HG02610 (cell line): ENCODE results near the gene DPF3.

Source experiments
- ATAC-seq: cut with Tn5 transposase; IDR thresholded peaks from one replicate; pipeline ENCODE4 v1.9.1; 2021; ENCODE audit warnings: mild to moderate bottlenecking, moderate library complexity; ENCODE audit not compliant: unreplicated experiment

DPF3 gene

GRCh38 chr14:72904840-72905561 is 11.1 kb upstream of the DPF3 start:
- no peak for ATAC-seq

GRCh38 chr14:72904218-72904617 is 10.3 kb upstream of the DPF3 start:
- no peak for ATAC-seq

- no peak for ATAC-seq
Observed at GRCh38 chr14:72903716-72904115, 9.8 kb upstream of the DPF3 start.

- ATAC-seq: no peak
Observed at GRCh38 chr14:72902801-72903530, 9.1 kb upstream of the DPF3 start.

- no peak for ATAC-seq
Observed at GRCh38 chr14:72901361-72901760, 7.5 kb upstream of the DPF3 start.

GRCh38 chr14:72898448-72898847 is 4.5 kb upstream of the DPF3 start:
- ATAC-seq: no peak

- no peak for ATAC-seq
Observed at GRCh38 chr14:72894623-72895378, 900 bp upstream of the DPF3 start.

- ATAC-seq: no peak
Observed at GRCh38 chr14:72894323-72894622, 372 bp upstream of the DPF3 start.

GRCh38 chr14:72892879-72893635 is 844 bp downstream of the DPF3 start:
- no peak for ATAC-seq

- ATAC-seq: no peak
Observed at GRCh38 chr14:72892103-72892878, 1.6 kb downstream of the DPF3 start.

GRCh38 chr14:72891666-72892102 is 2.2 kb downstream of the DPF3 start:
- ATAC-seq: no peak

- ATAC-seq: no peak
Observed at GRCh38 chr14:72889366-72889765, 4.5 kb downstream of the DPF3 start.

- no peak for ATAC-seq
Observed at GRCh38 chr14:72888636-72889201, 5.2 kb downstream of the DPF3 start.

- ATAC-seq: no peak
Observed at GRCh38 chr14:72888192-72888591, 5.7 kb downstream of the DPF3 start.

GRCh38 chr14:72887514-72887913 is 6.4 kb downstream of the DPF3 start:
- ATAC-seq: no peak

- ATAC-seq: no peak
Observed at GRCh38 chr14:72884386-72884785, 9.5 kb downstream of the DPF3 start.

GRCh38 chr14:72883961-72884360 is 9.9 kb downstream of the DPF3 start:
- no peak for ATAC-seq

GRCh38 chr14:72883109-72883508 is 10.8 kb downstream of the DPF3 start:
- no peak for ATAC-seq

GRCh38 chr14:72882463-72882862 is 11.4 kb downstream of the DPF3 start:
- no peak for ATAC-seq

GRCh38 chr14:72882047-72882446 is 11.9 kb downstream of the DPF3 start:
- ATAC-seq: no peak
